Gastrocnemius medialis (tissue), 4 donors: ENCODE results near the gene ADGRG4. TPM values are rescaled to one million over a fixed set of nuclear protein-coding genes. Genes with fewer than 3 reads are reported as not detected.

Experiments used
- ATAC-seq, 2 donors: fragments of 150-250 bp; one replicate each; pipeline ENCODE4 v1.9.1; 2016
- DNase-seq, 2 donors: peaks; one replicate each; pipeline ENCODE4 v3.0.0-alpha.2; 2019
- H3K27ac ChIP-seq, 4 donors: fragments of 200-600 bp; sonication (generic); 1 replicate in 1 of 4; 2 replicates in 3 of 4; pipeline ENCODE4 v1.5.1; 2016 to 2018; ENCODE audit warnings: mild to moderate bottlenecking in 2 of 4, moderate library complexity in 1 of 4
- H3K27me3 ChIP-seq, 3 donors: fragments of 200-600 bp; sonication (generic) in 2 of 3; 1 replicate in 1 of 3; 2 replicates in 2 of 3; pipeline versions ENCODE4 v1.5.1 to v1.6.0; 2016 to 2019; ENCODE audit warnings: mild to moderate bottlenecking in 1 of 3, moderate library complexity in 1 of 3
- H3K36me3 ChIP-seq, 2 donors: fragments of 200-600 bp; sonication (generic) in 1 of 2; one replicate each; pipeline ENCODE4 v1.5.1; 2017 to 2018
- H3K4me1 ChIP-seq, 2 donors: fragments of 200-600 bp; sonication (generic) in 1 of 2; one replicate each; pipeline ENCODE4 v1.5.1; 2016 to 2017; ENCODE audit warnings: mild to moderate bottlenecking in 2 of 2
- H3K4me3 ChIP-seq, 4 donors: fragments of 200-600 bp; sonication (generic) in 3 of 4; 1 replicate in 1 of 4; 2 replicates in 3 of 4; pipeline ENCODE4 v1.5.1; 2016 to 2019; ENCODE audit warnings: mild to moderate bottlenecking in 2 of 4
- H3K9me3 ChIP-seq, 3 donors: fragments of 200-600 bp; sonication (generic) in 2 of 3; 1 replicate in 1 of 3; 2 replicates in 2 of 3; pipeline ENCODE4 v1.5.1; 2016 to 2019
- POLR2A ChIP-seq, 2 donors: fragments of 450-650 bp; IDR thresholded peaks; one replicate each; pipeline ENCODE4 v1.6.1; 2017; ENCODE audit warnings: antibody characterized with exemption in 2 of 2, mild to moderate bottlenecking in 2 of 2, moderate library complexity in 2 of 2
- in situ Hi-C, 4 donors: fragments of 200-750 bp; cut with MboI; loops; one replicate each; pipeline versions ENCODE4 v1.15.0 to v1.8.0; 2017; ENCODE audit warnings: low sequenced_read_pairs in 4 of 4
- intact Hi-C: fragments of 100-400 bp; cut with DNase I; formaldehyde crosslinking; loops from one replicate; pipeline ENCODE4 v1.15.1; 2023; ENCODE audit warnings: low total_unique reads
- total RNA-seq, 4 donors: library from RNA; depleted of rRNA; stranded (reverse); fragments of >200 nt; gene quantifications; one replicate each; pipeline versions ENCODE4 v1.1.0 to v1.2.3, GENCODE V29; 2016
- TF ChIP-seq, protein P1 (sequence below), 5 experiments: fragments of 450-650 bp in 3 of 5; fragments of 200-600 bp in 2 of 5; sonication (generic) in 2 of 5; IDR thresholded peaks in 4 of 5; conservative IDR thresholded peaks in 1 of 5; 1 replicate in 4 of 5; 2 replicates in 1 of 5; pipeline ENCODE4 v1.5.1; 2016 to 2019; ENCODE audit warnings: antibody characterized with exemption in 5 of 5, mild to moderate bottlenecking in 3 of 5, moderate library complexity in 3 of 5

Gene ADGRG4
- total RNA-seq, 4 donors from 2014 or later: 0.04 TPM; not detected in 3

GRCh38 chrX:136353526-136354093 is 52.8 kb downstream of the ADGRG4 start:
- no peaks in the 10 kb centered on the region for H3K9me3 ChIP-seq
- no peak for TF ChIP-seq POLR2A (IDR thresholded peaks at IDR 0.05)
- TF ChIP-seq, protein P1, sequence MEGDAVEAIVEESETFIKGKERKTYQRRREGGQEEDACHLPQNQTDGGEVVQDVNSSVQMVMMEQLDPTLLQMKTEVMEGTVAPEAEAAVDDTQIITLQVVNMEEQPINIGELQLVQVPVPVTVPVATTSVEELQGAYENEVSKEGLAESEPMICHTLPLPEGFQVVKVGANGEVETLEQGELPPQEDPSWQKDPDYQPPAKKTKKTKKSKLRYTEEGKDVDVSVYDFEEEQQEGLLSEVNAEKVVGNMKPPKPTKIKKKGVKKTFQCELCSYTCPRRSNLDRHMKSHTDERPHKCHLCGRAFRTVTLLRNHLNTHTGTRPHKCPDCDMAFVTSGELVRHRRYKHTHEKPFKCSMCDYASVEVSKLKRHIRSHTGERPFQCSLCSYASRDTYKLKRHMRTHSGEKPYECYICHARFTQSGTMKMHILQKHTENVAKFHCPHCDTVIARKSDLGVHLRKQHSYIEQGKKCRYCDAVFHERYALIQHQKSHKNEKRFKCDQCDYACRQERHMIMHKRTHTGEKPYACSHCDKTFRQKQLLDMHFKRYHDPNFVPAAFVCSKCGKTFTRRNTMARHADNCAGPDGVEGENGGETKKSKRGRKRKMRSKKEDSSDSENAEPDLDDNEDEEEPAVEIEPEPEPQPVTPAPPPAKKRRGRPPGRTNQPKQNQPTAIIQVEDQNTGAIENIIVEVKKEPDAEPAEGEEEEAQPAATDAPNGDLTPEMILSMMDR (IDR thresholded peaks at IDR 0.05 in 4 of 5, conservative IDR thresholded peaks at IDR 0.05 in 1 of 5): no peak
- intact Hi-C loops (no loop called here), in situ Hi-C loops (loop anchor here in 1 of 4 donors (25.0 kb wide), 1 partner anchor 209 kb away; no protein-coding TSS in a partner anchor)
- no peak for ATAC-seq
- no peaks in the 10 kb centered on the region for H3K36me3 ChIP-seq
- no peak for DNase-seq
- no peaks in the 10 kb centered on the region for H3K4me1 ChIP-seq
- H3K4me3 ChIP-seq: no peak overlapping the region
- no peak overlapping the region for H3K27ac ChIP-seq
- no peaks in the 10 kb centered on the region for H3K27me3 ChIP-seq

DNA sequence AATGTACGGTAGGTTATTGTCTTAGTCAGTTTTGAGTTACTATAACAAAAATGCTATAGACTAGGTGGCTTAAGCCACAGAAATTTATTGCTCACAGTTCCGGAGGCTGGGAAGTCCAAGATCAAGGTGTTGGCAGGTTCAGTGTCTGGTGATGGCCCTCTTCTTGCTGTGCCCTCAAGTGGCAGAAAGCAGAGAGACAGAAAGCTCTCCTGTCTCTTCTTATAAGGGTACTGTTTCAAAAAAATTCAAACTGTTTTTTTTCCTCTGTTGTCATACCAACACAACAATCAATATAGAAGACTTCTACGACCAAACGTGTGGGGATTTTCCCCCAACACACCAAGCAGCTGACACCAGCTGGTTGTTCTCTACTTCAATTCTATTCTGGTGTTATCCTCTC is 53.4 kb downstream of the ADGRG4 start:
- Histone ChIP-seq H3K36me3 (no peaks in the 10 kb centered on the region), H3K4me1 (no peaks in the 10 kb centered on the region), H3K9me3 (no peaks in the 10 kb centered on the region), H3K27ac (no peak overlapping the region), H3K4me3 (no peak overlapping the region), H3K27me3 (no peaks in the 10 kb centered on the region)
- intact Hi-C loops: no loop called here
- no peak for TF ChIP-seq POLR2A (IDR thresholded peaks at IDR 0.05)
- TF ChIP-seq, protein P1 (IDR thresholded peaks at IDR 0.05 in 4 of 5, conservative IDR thresholded peaks at IDR 0.05 in 1 of 5): no peak
- ATAC-seq: no peak
- in situ Hi-C loops: loop anchor here in 1 of 4 donors (25.0 kb wide), 1 partner anchor 208 kb away; no protein-coding TSS in a partner anchor
- no peak for DNase-seq

- intact Hi-C loops (no loop called here), in situ Hi-C loops (loop anchor here in 1 of 4 donors (25.0 kb wide), 1 partner anchor 193 kb away; no protein-coding TSS in a partner anchor)
- ATAC-seq (no peak), DNase-seq (no peak)
- no peaks in the 10 kb centered on the region for H3K9me3 ChIP-seq
- no peak overlapping the region for H3K27ac ChIP-seq
- no peaks in the 10 kb centered on the region for H3K36me3 ChIP-seq
- peaks cover 0 to 5% (median 0%) of the 10 kb centered on the region in 3 donors for H3K27me3 ChIP-seq
- H3K4me3 ChIP-seq: no peak overlapping the region
- TF ChIP-seq POLR2A (IDR thresholded peaks at IDR 0.05): no peak
- TF ChIP-seq, protein P1 (IDR thresholded peaks at IDR 0.05 in 4 of 5, conservative IDR thresholded peaks at IDR 0.05 in 1 of 5): no peak
- H3K4me1 ChIP-seq: no peaks in the 10 kb centered on the region
Measured at GRCh38 chrX:136369377-136369776, 68.6 kb downstream of the ADGRG4 start.

- no peak overlapping the region for H3K4me3 ChIP-seq
- intact Hi-C loops (no loop called here), in situ Hi-C loops (loop anchor here in 1 of 4 donors (25.0 kb wide), 1 partner anchor 111 kb away; the partner anchor contains the start of genes BRS3 and HTATSF1)
- ATAC-seq (no peak), DNase-seq (no peak)
- H3K27ac ChIP-seq: no peak overlapping the region
- H3K36me3 ChIP-seq: no peaks in the 10 kb centered on the region
- no peaks in the 10 kb centered on the region for H3K9me3 ChIP-seq
- H3K27me3 ChIP-seq: no peaks in the 10 kb centered on the region
- TF ChIP-seq, protein P1 (IDR thresholded peaks at IDR 0.05 in 4 of 5, conservative IDR thresholded peaks at IDR 0.05 in 1 of 5): no peak
- no peak for TF ChIP-seq POLR2A (IDR thresholded peaks at IDR 0.05)
- no peaks in the 10 kb centered on the region for H3K4me1 ChIP-seq
Measured at GRCh38 chrX:136376713-136377112, 76.0 kb downstream of the ADGRG4 start.
